Vagina (tissue), 2 donors: ENCODE results near the gene FAM151A. TPM values are rescaled to one million over a fixed set of nuclear protein-coding genes. Genes with fewer than 3 reads are reported as not detected.
"Not testable (repeated sequence)": the region's sequence is repeated elsewhere in the genome, so short reads cannot be mapped to it uniquely, and the experiment has no call there.

Source experiments
- DNase-seq, 2 donors: peaks; one replicate each; pipeline ENCODE4 v3.0.0-alpha.2; 2017; ENCODE audit errors: extremely low spot score in 2 of 2
- H3K27ac ChIP-seq: fragments of 200-600 bp; sonication (generic); one replicate; pipeline ENCODE4 v1.5.1; 2019
- H3K27me3 ChIP-seq: fragments of 200-600 bp; sonication (generic); one replicate; pipeline ENCODE4 v1.5.1; 2019
- H3K36me3 ChIP-seq, 2 donors: fragments of 200-600 bp; sonication (generic); one replicate each; pipeline ENCODE4 v1.5.1; 2017 to 2019
- H3K4me1 ChIP-seq: fragments of 200-600 bp; sonication (generic); one replicate; pipeline ENCODE4 v1.5.1; 2019
- H3K4me3 ChIP-seq, 2 donors: fragments of 200-600 bp; sonication (generic); 1 replicate in 1 of 2; 2 replicates in 1 of 2; pipeline ENCODE4 v1.5.1; 2016 to 2019
- H3K9me3 ChIP-seq: fragments of 200-600 bp; sonication (generic); one replicate; pipeline ENCODE4 v1.5.1; 2019
- CTCF ChIP-seq, 3 experiments: fragments of 450-650 bp in 2 of 3; fragments of 200-600 bp in 1 of 3; sonication (generic) in 1 of 3; IDR thresholded peaks; one replicate each; pipeline ENCODE4 v1.5.1; 2017 to 2019; ENCODE audit warnings: antibody characterized with exemption in 3 of 3, mild to moderate bottlenecking in 2 of 3, moderate library complexity in 2 of 3
- POLR2A ChIP-seq, 2 donors: fragments of 450-650 bp; IDR thresholded peaks; one replicate each; pipeline ENCODE4 v1.6.1; 2017; ENCODE audit warnings: antibody characterized with exemption in 2 of 2, mild to moderate bottlenecking in 2 of 2, moderate library complexity in 2 of 2
- POLR2AphosphoS5 ChIP-seq, 2 donors: sonication (generic); formaldehyde crosslinking; IDR thresholded peaks; one replicate each; pipeline ENCODE4 v1.9.0; 2017; ENCODE audit warnings: antibody characterized with exemption in 2 of 2, mild to moderate bottlenecking in 2 of 2, low read depth in 1 of 2; ENCODE audit not compliant: insufficient read depth in 1 of 2
- intact Hi-C: fragments of 100-400 bp; cut with DNase I; formaldehyde crosslinking; loops from one replicate; pipeline ENCODE4 v1.15.1; 2023
- total RNA-seq: library from RNA; depleted of rRNA; stranded (reverse); fragments of >200 nt; gene quantifications from one replicate; pipeline ENCODE4 v1.2.3, GENCODE V29; 2016

Gene FAM151A
- total RNA-seq, 1 donor from 2014 or later: not detected

DNA sequence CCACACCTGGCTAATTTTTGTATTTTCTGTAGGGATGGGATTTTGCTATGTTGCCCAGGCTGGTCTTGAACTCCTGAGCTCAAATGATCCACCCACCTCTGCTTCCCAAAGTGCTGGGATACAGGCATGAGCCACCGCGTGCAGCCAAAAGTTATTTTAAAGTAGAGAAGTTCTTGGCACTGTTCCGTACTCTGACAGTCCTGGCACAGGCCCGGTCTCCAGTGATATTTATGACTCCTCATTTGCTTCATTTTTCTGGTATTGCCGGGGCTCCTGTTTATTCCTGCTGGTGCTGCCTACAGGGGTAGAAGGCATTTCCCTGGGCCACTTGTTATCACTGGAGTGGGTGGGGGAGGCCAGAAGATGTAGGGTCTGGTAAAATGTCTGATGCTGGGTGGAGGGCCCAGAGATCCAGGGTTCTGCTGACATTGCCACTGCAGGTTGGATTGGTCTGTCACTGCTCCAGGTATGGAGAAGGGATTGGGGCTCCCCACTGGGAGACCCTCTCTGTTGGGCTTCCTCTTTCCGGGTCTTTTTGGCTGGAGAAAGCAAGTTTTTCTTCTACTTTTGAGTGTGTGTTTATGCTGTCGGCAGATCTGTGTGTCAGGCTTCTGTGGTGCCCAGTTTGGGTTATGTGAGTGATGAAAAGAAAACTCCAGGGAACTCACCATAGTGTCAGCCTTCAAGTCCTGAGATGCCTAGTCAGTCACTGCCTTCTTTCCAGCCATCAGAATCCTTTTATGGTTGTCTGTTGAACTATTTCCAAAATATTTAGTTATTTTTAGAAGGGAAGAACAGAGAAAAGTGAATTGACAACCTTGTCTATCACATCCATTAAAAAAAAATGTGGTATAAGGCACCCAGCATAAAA lies 22.7 kb upstream of the FAM151A start:
- DNase-seq: peak in 1 of 2 donors; percentile 44
- H3K36me3 ChIP-seq: no peaks in the 10 kb centered on the region
- no peak overlapping the region for H3K27ac ChIP-seq
- intact Hi-C loops: no loop called here
- no peaks in the 10 kb centered on the region for H3K27me3 ChIP-seq
- no peaks in the 10 kb centered on the region for H3K9me3 ChIP-seq
- TF ChIP-seq POLR2A (IDR thresholded peaks at IDR 0.05) (no peak), POLR2AphosphoS5 (IDR thresholded peaks at IDR 0.05; ENCODE audit: insufficient read depth in 1 of 2, low read depth in 1 of 2) (no peak), CTCF (IDR thresholded peaks at IDR 0.05) (no peak)
- H3K4me1 ChIP-seq: peaks cover 4% of the 10 kb centered on the region
- H3K4me3 ChIP-seq: no peak overlapping the region

- no peak overlapping the region for H3K4me3 ChIP-seq
- H3K27me3 ChIP-seq: no peaks in the 10 kb centered on the region
- H3K9me3 ChIP-seq: no peaks in the 10 kb centered on the region
- H3K4me1 ChIP-seq: peaks cover 4% of the 10 kb centered on the region
- TF ChIP-seq CTCF (IDR thresholded peaks at IDR 0.05): no peak
- no peak for TF ChIP-seq POLR2AphosphoS5 (IDR thresholded peaks at IDR 0.05; ENCODE audit: insufficient read depth in 1 of 2, low read depth in 1 of 2)
- no peak for TF ChIP-seq POLR2A (IDR thresholded peaks at IDR 0.05)
- H3K27ac ChIP-seq: no peak overlapping the region
- no peak for DNase-seq
- intact Hi-C loops: loop anchor here (5.0 kb wide), 1 partner anchor 1844 kb away; no protein-coding TSS in a partner anchor
- no peaks in the 10 kb centered on the region for H3K36me3 ChIP-seq
Observed at GRCh38 chr1:54643736-54644135, 20.4 kb upstream of the FAM151A start.

DNA sequence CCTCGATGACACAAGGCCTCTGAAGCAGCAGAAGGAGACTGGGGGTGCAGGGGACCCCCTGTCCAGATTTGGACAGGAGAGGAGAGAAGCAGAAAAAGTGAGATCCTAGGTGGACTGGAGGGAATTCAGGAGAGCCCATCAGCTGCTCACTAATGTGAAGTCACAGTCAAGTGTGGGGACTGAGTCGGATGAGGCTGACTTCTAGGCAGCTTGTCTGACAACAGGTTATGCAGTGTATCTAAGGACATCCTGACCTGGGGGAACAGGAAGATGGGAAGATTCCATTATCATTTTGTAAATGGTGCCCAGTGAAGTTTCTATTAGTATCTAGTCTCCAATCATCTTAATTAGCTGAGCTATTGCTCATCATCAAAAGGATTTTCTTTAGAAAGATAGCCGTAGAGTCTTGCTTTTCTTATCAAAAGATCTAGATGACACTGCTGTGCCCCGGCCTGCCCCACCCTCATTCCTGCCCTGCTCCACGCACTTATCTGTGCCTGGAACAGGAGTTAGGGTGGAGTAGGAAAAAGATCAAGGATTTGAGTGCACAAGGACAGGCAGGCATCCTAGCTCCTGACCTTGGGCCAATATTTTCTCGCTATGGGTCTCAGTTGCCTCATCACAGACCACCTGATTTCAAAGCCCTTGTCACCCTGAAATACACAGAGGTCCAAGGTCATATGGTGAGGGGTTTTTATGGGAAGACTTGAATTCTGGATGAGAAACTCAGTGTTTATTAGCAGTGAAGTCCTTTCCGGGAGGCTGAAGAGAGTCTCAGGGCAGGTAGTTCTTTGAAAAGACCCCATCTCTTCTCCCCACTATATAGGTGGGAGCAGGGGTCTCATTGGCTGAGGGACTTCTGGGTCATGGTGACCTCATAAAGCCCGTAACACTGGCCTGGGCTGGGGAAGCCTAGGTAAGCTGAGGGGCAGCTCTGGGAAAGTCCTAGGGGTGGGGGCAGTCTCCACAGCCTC lies 17.8 kb upstream of the FAM151A start, which contains the start of gene MROH7:
TSS of gene MROH7 (plus strand) at position 924 of the 974 bp plus-strand sequence. CDS start 11,141 bp downstream, outside the sequence.
- H3K27me3 ChIP-seq: no peaks in the 10 kb centered on the region
- H3K4me3 ChIP-seq: no peak within 1 kb of the TSS
- H3K27ac ChIP-seq: no peak within 1 kb of the TSS
- no peaks in the 10 kb centered on the region for H3K9me3 ChIP-seq
- no peaks in the 10 kb centered on the region for H3K36me3 ChIP-seq
- intact Hi-C loops: loop anchor here (5.0 kb wide), 1 partner anchor 1846 kb away; no protein-coding TSS in a partner anchor
- DNase-seq: peak in 1 of 2 donors; percentile 47
- peaks cover 3% of the 10 kb centered on the region for H3K4me1 ChIP-seq
- TF ChIP-seq POLR2AphosphoS5 (IDR thresholded peaks at IDR 0.05; ENCODE audit: insufficient read depth in 1 of 2, low read depth in 1 of 2) (no peak), POLR2A (IDR thresholded peaks at IDR 0.05) (no peak), CTCF (IDR thresholded peaks at IDR 0.05) (no peak)

- Histone ChIP-seq H3K27me3 (no peaks in the 10 kb centered on the region), H3K4me3 (no peak overlapping the region), H3K4me1 (no peaks in the 10 kb centered on the region), H3K27ac (no peak overlapping the region), H3K9me3 (no peaks in the 10 kb centered on the region), H3K36me3 (no peaks in the 10 kb centered on the region)
- DNase-seq: peak in 1 of 2 donors; percentile 20
- intact Hi-C loops: loop anchor here (5.0 kb wide), 1 partner anchor 1847 kb away; no protein-coding TSS in a partner anchor
- TF ChIP-seq POLR2A (IDR thresholded peaks at IDR 0.05): no peak
- TF ChIP-seq POLR2AphosphoS5 (IDR thresholded peaks at IDR 0.05; ENCODE audit: insufficient read depth in 1 of 2, low read depth in 1 of 2): no peak
- TF ChIP-seq CTCF (IDR thresholded peaks at IDR 0.05): no peak
Observed at GRCh38 chr1:54640361-54640760, 17.0 kb upstream of the FAM151A start.

DNA sequence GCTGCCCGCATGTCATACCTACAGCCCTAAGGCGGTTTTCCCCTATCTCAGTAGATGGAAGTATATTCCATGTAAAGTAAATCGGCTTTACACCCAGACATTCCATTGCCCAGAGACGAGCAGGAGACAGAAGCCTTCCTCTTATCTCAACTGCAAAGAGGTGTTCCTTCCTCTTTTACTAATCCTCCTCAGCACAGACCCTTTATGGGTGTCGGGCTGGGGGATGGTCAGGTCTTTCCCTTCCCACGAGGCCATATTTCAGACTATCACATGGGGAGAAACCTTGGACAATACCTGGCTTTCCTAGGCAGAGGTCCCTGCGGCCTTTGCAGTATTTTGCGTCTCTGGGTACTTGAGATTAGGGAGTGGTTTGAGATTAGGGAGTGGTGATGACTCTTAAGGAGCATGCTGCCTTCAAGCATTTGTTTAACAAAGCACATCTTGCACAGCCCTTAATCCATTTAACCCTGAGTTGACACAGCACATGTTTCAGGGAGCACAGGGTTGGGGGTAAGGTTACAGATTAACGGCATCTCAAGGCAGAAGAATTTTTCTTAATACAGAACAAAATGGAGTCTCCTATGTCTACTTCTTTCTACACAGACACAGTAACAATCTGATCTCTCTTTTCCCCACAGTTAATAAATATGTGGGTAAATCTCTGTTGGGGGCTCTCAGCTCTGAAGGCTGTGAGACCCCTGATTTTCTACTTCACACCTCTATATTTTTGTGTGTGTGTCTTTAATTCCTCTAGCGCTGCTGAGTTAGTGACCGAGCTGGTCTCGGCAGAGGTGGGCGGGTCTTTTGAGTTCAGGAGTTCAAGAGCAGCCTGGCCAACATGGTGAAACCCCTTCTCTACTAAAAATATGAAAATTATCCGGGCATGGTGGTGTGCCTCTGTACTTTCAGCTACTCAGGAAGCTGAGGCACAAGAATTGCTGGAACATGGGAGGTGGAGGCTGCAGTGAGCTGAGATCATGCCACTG lies 13.4 kb upstream of the FAM151A start:
- H3K36me3 ChIP-seq, H3K4me1 ChIP-seq, H3K4me3 ChIP-seq, H3K27ac ChIP-seq, H3K27me3 ChIP-seq, intact Hi-C loops, H3K9me3 ChIP-seq: not testable (repeated sequence)
- peak in 1 of 2 donors; percentile 5 for DNase-seq

DNA sequence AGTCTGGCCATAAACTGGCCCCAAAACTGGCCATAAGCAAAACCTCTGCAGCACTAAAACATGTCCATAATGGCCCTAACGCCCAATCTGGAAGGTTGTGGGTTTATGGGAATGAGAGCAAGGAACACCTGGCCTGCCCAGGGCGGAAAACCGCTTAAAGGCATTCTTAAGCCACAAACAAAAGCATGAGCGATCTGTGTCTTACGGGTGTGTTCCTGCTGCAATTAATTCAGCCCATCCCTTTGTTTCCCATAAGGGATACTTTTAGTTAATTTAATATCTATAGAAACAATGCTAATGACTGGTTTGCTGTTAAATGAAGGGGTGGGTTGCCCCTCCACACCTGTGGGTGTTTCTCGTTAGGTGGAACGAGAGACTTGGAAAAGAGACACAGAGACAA lies 12.5 kb upstream of the FAM151A start:
- intact Hi-C loops, DNase-seq, H3K4me1 ChIP-seq, H3K9me3 ChIP-seq, H3K36me3 ChIP-seq, H3K27ac ChIP-seq, H3K27me3 ChIP-seq, H3K4me3 ChIP-seq: not testable (repeated sequence)
